MCF 10A (cell line): ENCODE results near the gene CCRL2. TPM values are rescaled to one million over a fixed set of nuclear protein-coding genes. Genes with fewer than 3 reads are reported as not detected.

ENCODE experiments used
- BruUV-seq: library from RNA; stranded (reverse); fragments of 400-500 nt; replicated peaks from 2 replicates; lab custom pipeline; 2021; lab: Mats Ljungman, UMichigan
- CTCF ChIA-PET: fragments of 300-600 bp; sonication (Branson Sonifier 250); formaldehyde crosslinking; extraction: SDS; loops from one replicate; lab custom pipeline; 2021; ENCODE audit warnings: antibody characterized with exemption, inconsistent platforms; lab: Yijun Ruan, JAX
- POLR2A ChIA-PET: fragments of 300-600, 350-650 bp; sonication (Branson Sonifier 250); formaldehyde crosslinking; extraction: SDS; loops from one replicate; lab custom pipeline; 2020; ENCODE audit warnings: antibody characterized with exemption, inconsistent platforms; lab: Yijun Ruan, JAX
- DNase-seq: peaks from one replicate; pipeline ENCODE4 v3.0.0-alpha.2; 2018; ENCODE audit not compliant: unreplicated experiment
- H3K27ac Mint-ChIP-seq: one replicate; pipeline ENCODE4 v1.8.0; 2022; ENCODE audit warnings: mild to moderate bottlenecking, low read depth, mixed read lengths; ENCODE audit not compliant: unreplicated experiment
- H3K27me3 Mint-ChIP-seq: one replicate; pipeline ENCODE4 v1.8.0; 2022; ENCODE audit warnings: mixed read lengths; ENCODE audit not compliant: insufficient read depth, unreplicated experiment
- H3K36me3 Mint-ChIP-seq: one replicate; pipeline ENCODE4 v1.8.0; 2022; ENCODE audit warnings: mild to moderate bottlenecking, moderate library complexity, mixed read lengths; ENCODE audit not compliant: insufficient read depth, unreplicated experiment
- H3K4me1 Mint-ChIP-seq: one replicate; pipeline ENCODE4 v1.8.0; 2022; ENCODE audit warnings: mixed read lengths; ENCODE audit not compliant: insufficient read depth, unreplicated experiment
- H3K4me3 Mint-ChIP-seq: one replicate; pipeline ENCODE4 v1.8.0; 2022; ENCODE audit warnings: mild to moderate bottlenecking, moderate library complexity, mixed read lengths; ENCODE audit not compliant: unreplicated experiment
- H3K9me3 Mint-ChIP-seq: one replicate; pipeline ENCODE4 v1.8.0; 2022; ENCODE audit warnings: mixed read lengths; ENCODE audit not compliant: unreplicated experiment
- intact Hi-C: fragments of 100-400 bp; cut with micrococcal nuclease; formaldehyde crosslinking; loops from 2 replicates; pipeline ENCODE4 v1.14.1; 2022
- total RNA-seq: library from RNA; stranded (reverse); gene quantifications from 2 replicates; pipeline ENCODE4 v1.2.3, GENCODE V29; 2022
- TF ChIP-seq, protein P1 (sequence below): fragments of 200-600 bp; IDR thresholded peaks from one replicate; pipeline ENCODE4 v1.8.0; 2022; ENCODE audit warnings: antibody characterized with exemption, mild to moderate bottlenecking; ENCODE audit not compliant: unreplicated experiment

Gene CCRL2
- total RNA-seq, 1 experiment from 2014 or later = not detected

- CTCF ChIA-PET = interaction anchor here (0.5 to 13.0 kb wide), 7 partner anchors 21 to 294 kb away, joined by 3 to 202 read pairs (median 4); no protein-coding TSS in a partner anchor
- intact Hi-C loops = loop anchor here (5.0 to 10.0 kb wide), 2 partner anchors 82 to 610 kb away; no protein-coding TSS in a partner anchor
- peaks cover 43% of the 10 kb centered on the region for H3K27me3 Mint-ChIP-seq
- no peak overlapping the region for H3K4me3 Mint-ChIP-seq
- POLR2A ChIA-PET = interaction anchor here (0.6 kb wide), 1 partner anchor 12 kb away, joined by 3 read pairs; no protein-coding TSS in a partner anchor
- H3K9me3 Mint-ChIP-seq = no peaks in the 10 kb centered on the region
- BruUV-seq = no TSS peak
- peaks cover 6% of the 10 kb centered on the region for H3K4me1 Mint-ChIP-seq
- no peak for DNase-seq
- TF ChIP-seq, protein P1, sequence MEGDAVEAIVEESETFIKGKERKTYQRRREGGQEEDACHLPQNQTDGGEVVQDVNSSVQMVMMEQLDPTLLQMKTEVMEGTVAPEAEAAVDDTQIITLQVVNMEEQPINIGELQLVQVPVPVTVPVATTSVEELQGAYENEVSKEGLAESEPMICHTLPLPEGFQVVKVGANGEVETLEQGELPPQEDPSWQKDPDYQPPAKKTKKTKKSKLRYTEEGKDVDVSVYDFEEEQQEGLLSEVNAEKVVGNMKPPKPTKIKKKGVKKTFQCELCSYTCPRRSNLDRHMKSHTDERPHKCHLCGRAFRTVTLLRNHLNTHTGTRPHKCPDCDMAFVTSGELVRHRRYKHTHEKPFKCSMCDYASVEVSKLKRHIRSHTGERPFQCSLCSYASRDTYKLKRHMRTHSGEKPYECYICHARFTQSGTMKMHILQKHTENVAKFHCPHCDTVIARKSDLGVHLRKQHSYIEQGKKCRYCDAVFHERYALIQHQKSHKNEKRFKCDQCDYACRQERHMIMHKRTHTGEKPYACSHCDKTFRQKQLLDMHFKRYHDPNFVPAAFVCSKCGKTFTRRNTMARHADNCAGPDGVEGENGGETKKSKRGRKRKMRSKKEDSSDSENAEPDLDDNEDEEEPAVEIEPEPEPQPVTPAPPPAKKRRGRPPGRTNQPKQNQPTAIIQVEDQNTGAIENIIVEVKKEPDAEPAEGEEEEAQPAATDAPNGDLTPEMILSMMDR = no peak
- no peaks in the 10 kb centered on the region for H3K36me3 Mint-ChIP-seq
- H3K27ac Mint-ChIP-seq = no peak overlapping the region
These were observed 32.3 kb upstream of the CCRL2 start for GRCh38 chr3:46374755-46375154.

GRCh38 chr3:46375218-46375617 is 31.8 kb upstream of the CCRL2 start:
- no peak overlapping the region for H3K4me3 Mint-ChIP-seq
- H3K9me3 Mint-ChIP-seq = no peaks in the 10 kb centered on the region
- TF ChIP-seq, protein P1 = no peak
- POLR2A ChIA-PET = interaction anchor here (0.6 kb wide), 1 partner anchor 11 kb away, joined by 3 read pairs; no protein-coding TSS in a partner anchor
- H3K4me1 Mint-ChIP-seq = peaks cover 6% of the 10 kb centered on the region
- intact Hi-C loops = loop anchor here (10.0 kb wide), 1 partner anchor 610 kb away; no protein-coding TSS in a partner anchor
- H3K27ac Mint-ChIP-seq = no peak overlapping the region
- no peak for DNase-seq
- no peaks in the 10 kb centered on the region for H3K36me3 Mint-ChIP-seq
- CTCF ChIA-PET = interaction anchor here (0.7 to 13.0 kb wide), 5 partner anchors 96 to 295 kb away, joined by 3 to 202 read pairs (median 6); no protein-coding TSS in a partner anchor
- peaks cover 43% of the 10 kb centered on the region for H3K27me3 Mint-ChIP-seq
- no TSS peak for BruUV-seq

DNA sequence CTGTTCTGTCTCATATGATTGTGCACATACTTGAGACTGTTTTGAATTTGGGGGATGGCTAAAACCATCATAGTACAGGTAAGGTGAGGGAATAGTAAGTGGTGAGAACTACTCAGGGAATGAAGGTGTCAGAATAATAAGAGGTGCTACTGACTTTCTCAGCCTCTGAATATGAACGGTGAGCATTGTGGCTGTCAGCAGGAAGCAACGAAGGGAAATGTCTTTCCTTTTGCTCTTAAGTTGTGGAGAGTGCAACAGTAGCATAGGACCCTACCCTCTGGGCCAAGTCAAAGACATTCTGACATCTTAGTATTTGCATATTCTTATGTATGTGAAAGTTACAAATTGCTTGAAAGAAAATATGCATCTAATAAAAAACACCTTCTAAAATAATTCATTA is 31.2 kb upstream of the CCRL2 start:
- intact Hi-C loops = loop anchor here (10.0 kb wide), 1 partner anchor 611 kb away; no protein-coding TSS in a partner anchor
- ChIA-PET CTCF (interaction anchor here (0.7 to 13.0 kb wide), 3 partner anchors 287 to 1225 kb away, joined by 3 to 202 read pairs (median 6); no protein-coding TSS in a partner anchor), POLR2A (no interaction called here)
- Mint-ChIP-seq H3K36me3 (no peaks in the 10 kb centered on the region), H3K27ac (no peak overlapping the region), H3K27me3 (peaks cover 43% of the 10 kb centered on the region), H3K4me1 (peaks cover 11% of the 10 kb centered on the region), H3K4me3 (no peak overlapping the region), H3K9me3 (no peaks in the 10 kb centered on the region)
- no TSS peak for BruUV-seq
- DNase-seq = no peak
- TF ChIP-seq, protein P1 = no peak

GRCh38 chr3:46378426-46378942 is 28.6 kb upstream of the CCRL2 start:
- H3K4me1 Mint-ChIP-seq = peaks cover 16% of the 10 kb centered on the region
- peak; percentile 73 for DNase-seq
- H3K27ac Mint-ChIP-seq = peak overlapping the region; percentile 4
- H3K9me3 Mint-ChIP-seq = no peaks in the 10 kb centered on the region
- H3K27me3 Mint-ChIP-seq = peaks cover 33% of the 10 kb centered on the region
- intact Hi-C loops = loop anchor here (2.0 to 10.0 kb wide), 3 partner anchors 44 to 614 kb away; no protein-coding TSS in a partner anchor
- no TSS peak for BruUV-seq
- POLR2A ChIA-PET = interaction anchor here (0.5 to 1.8 kb wide), 7 partner anchors 8 to 440 kb away, joined by 3 to 6 read pairs (median 4); no protein-coding TSS in a partner anchor
- TF ChIP-seq, protein P1 = peak; percentile 73
- CTCF ChIA-PET = interaction anchor here (0.5 to 13.0 kb wide), 41 partner anchors 9 to 936 kb away, joined by 3 to 202 read pairs (median 4); partner anchors contain the start of gene CXCR6
- H3K4me3 Mint-ChIP-seq = no peak overlapping the region
- no peaks in the 10 kb centered on the region for H3K36me3 Mint-ChIP-seq
